Activated CD4-positive, alpha-beta T cell treated with anti-CD3 and anti-CD28 coated beads, Interleukin-2, amount 50 U/mL, for 24 hours (primary cell): ENCODE results near the gene SNED1.

Experiments
- DNase-seq, 2 donors: peaks; one replicate each; pipeline ENCODE4 v3.0.0-alpha.2; 2020; ENCODE audit warnings: low read depth in 1 of 2, low spot score in 1 of 2

The SNED1 gene

DNA sequence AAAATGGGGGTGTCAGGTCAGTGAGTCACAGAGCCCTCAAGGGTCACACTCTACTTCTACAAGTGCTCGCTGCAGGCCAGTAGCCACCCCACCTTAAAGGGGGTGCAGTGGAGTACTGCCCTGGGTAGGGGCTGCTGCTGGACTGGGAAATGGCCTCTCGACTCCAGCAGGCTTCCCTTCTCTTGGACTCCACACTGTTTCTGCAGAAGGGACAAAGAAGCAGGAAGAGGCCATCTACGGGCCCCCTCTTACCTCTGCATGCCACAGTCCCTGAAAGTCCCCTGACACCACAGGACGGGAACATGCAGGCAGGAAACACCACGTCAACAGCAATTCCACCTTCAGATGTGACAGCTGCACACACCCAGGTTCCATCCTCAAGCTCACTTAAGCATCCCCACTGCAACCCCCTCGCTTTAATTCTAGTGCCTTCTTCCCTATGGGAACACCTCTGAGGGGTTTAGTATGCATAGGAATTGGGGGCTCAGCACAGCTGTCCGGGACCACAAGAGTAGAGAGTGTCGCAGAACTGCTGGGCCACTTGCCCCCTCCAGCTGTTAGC lies 22.3 kb downstream of the SNED1 start:
- DNase-seq = no peak

DNA sequence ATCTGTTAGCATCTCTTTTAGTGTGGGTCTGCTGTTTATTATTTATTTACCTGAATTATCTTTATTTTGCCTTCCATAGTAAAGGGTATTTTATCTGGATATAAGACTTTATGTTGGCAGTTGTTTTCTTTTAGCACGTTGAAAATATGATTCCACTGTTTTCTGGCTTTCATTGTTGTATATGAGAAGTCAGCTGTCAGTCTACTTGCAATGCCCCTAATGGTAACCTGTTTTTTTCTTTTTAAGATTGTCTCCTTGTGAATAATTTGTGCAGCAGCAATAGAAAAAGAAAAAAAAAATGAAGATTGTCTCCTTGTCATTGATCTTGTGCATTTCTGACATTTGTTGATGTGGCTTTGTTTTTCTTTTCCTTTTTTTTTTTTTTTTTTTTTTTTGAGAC lies 27.2 kb downstream of the SNED1 start:
- no peak for DNase-seq

DNA sequence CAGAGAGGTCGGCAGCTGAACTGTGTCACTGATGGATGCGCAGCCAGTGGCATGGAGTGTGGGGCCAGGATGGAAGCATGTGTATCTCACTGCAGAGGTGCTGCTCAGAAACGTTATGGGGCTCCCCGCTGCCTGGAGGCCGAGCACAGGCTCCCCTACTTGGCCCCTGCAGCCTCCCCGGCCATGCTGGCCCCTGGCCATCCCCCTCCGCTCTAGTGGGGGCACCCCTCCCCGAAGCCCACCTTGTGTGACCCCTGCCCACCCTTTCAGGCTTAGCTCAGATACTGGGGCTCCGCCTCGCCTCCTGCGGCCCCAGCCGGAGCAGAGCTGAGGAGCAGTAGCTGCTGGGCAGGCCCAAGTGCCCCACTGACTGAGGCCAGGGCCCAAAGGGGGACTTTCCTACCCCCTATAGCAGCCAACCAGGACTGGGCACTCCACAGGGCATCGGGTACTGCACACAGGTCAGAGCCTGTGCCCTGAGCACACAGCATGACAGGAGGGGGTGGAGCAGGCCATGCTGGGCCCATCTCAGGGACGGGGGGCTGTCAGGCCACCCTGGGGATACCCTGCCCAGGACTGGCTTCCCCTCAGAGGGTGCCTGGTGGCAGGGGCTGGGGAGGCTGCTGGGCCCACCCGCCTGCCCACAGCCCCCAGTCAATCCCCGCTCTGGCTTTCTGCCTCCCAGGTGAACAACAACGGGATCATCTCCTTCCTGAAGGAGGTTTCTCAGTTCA lies 31.3 kb downstream of the SNED1 start:
- DNase-seq = no peak

DNA sequence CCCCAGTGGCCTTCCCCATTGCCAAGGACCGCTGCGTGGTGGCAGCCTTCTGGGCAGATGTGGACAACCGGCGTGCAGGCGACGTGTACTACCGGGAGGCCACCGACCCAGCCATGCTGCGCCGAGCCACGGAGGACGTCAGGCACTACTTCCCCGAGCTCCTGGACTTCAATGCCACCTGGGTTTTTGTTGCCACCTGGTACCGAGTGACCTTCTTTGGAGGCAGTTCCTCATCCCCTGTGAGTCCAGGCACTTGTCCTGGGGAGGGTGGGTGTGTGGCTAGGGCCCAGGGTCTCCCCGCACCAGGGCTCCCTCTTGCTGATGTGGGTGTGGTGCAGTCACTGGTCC lies 31.9 kb downstream of the SNED1 start:
- no peak for DNase-seq

DNA sequence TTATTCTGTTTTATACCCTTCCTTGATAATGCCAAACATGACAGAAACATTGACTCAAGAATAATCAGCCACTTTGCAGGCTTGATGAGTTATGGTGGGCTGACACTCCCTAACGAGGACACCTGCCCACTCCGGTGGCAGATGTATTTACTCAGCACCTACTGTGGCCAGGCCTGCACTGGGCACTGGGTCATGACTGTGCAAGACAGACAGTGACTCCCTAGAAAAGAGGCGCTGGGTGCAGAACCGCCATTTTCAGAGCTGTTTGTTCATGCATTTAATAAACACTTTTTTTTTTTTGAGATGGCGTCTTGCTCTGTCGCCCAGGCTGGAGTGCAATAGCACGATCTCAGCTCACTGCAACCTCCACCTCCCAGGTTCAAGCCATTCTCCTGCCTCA lies 32.5 kb downstream of the SNED1 start:
- no peak for DNase-seq

DNA sequence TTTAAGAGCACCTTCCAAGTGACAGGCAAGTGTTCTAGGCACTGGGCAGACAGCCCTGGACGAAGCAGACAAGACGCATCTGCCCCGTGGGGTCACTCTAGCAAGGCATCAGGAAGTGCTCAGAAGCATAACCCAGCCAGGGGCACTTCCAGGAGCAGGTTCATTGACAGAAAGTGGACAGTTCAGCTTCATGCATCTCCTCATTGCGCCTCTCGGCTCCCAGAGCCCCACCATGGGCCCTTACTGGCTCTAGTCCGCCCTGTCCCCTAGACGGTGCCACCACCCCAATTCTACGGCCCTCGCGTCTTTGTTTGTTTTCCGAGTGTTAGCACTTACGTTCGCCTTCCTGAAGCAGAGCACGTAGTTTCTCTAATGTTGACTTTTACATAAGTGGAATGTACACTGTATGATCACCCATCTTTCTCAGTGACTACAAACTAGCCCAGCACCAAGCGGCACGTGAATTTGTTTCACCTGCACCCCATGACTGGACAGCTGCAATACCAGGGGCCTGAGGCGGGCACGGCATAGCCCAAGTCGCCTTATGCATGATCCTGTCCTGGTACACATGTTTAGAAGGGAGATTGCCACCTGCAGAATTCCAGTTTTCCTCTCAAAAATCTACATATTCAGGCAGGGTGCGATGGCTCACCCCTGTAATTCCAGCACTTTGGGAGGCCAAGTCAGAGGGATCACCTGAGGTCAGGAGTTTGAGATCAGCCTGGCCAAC lies 33.2 kb downstream of the SNED1 start:
- DNase-seq = no peak

DNA sequence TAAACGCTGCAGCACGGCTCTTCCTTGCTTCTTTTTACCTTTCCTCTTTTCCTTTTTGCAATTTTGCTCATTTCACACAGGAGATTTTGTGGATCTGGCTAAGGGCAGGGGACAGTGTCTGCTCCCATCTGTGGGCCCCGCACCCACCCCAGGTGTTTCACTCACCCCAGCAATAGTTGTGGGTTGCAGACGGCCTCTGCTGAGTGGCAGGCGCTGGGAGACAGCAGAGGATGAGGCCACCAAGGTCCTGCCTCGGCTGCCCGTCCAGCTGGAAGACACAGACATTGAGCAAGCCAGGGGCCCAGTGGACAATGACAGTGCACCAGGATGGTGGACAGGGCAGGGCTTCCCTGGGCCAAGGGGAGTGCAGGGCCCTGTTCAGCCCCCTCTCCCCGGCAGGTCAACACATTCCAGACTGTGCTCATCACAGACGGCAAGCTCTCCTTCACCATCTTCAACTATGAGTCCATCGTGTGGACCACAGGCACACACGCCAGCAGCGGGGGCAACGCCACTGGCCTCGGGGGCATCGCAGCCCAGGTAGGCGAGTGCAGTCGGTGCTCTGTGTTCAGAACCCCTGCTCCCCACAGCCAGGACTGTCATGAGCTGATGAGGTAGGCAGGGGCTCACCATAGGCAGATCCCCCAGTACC lies 35.0 kb downstream of the SNED1 start:
- no peak for DNase-seq

DNA sequence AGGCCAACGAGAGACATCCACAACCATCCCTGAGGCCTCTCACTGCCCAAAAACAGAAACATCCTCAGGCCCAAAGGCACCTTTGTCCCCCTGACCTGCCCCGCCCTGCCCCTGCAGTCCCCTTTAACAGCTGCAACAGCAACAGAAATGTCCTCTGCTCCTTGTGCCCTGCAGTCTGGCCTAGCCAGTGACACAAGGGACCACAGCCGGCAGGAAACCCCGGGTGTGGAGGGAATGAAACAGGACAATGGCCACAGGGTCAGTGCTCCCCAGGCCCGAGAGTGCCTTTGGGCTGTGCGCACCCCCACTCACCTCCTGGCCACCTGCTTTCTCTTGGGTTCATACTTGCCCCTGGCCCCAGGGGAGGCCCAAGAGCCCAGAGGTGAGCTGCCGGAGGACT lies 35.6 kb downstream of the SNED1 start:
- no peak for DNase-seq

DNA sequence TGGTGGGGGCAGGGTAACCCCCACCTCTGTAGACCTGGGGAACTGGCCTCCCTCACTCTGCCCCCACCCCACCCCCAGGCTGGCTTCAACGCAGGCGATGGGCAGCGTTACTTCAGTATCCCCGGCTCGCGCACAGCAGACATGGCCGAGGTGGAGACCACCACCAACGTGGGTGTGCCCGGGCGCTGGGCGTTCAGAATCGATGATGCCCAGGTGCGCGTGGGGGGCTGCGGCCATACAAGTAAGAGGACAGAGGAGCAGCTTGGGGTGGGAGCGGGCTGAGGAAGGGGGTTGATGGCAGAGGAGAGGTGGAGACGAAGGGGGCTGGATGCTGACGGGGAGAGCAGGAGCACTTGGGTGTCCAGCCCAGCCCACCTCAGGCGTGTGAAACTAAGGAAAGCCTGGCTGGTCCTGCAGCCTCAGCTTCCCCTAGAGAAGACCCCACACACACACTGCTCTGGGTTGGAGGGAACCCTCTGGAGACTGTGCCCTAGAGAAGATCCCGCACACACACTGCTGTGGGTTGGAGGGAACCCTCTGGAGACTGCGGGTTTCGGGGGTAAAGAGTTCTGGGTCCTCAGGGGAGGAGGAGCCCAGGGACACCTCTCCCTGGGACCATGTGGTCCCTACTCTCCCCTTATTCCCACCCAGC lies 36.2 kb downstream of the SNED1 start:
- no peak for DNase-seq

DNA sequence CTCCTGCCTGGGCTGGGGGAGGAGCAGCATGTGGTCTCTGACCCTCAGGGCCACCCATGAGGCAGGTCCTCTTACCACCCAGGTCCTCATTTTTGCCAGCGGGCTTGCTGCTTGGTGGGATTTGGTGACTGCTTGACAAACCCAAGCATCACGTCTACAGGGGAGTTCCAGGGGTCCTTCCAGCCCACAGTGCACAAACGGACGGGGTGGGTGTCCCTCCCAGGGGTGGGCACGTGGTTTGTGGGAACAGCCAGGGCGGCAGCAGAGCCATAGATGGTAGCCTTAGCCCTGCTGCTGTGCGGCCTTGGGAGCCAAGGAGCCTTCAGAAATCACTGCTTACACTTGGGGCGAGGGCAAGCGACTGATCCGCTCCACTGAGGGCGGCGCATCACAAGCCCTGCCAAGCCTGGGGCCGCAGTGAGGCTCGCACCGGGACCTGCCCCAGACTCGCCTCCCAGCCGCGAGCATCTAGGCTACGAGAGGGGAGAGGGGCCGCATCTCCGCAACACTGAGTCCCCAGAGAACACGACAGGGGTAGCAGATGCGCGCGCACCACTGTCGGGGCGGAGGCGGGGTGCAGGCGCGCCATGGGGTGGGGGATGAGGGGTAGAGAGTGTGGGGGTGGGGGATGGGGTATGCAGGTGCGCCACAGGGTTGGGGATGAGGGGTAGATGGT lies 36.9 kb downstream of the SNED1 start:
- DNase-seq = no peak

DNA sequence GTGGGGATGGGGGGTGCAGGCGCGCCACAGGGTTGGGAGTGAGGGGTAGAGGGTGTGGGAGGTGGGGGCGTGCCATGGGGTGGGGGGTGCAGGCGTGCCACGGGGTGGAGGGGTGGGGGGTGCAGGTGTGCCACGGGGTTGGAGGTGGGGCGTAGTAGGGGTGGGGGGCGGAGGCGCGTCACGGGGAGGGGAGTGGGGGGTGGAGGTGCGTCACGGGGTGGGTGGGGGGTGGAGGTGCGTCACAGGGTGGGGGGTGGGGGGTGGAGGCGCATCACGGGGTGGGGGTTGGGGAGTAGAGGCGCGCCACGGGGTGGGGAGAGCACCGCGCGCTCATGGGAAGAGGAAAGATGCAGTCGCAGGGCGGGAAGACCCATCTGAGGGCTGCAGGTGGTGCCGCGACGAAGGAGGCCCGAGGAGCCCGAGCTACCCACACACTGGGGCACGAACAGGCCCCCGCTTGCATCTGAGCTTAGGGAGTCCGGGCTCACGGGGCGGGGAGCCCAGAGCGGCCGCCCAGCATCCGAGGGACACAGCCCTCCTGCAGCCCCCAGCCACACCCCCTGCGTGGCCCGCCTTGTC lies 37.5 kb downstream of the SNED1 start:
- no peak for DNase-seq

DNA sequence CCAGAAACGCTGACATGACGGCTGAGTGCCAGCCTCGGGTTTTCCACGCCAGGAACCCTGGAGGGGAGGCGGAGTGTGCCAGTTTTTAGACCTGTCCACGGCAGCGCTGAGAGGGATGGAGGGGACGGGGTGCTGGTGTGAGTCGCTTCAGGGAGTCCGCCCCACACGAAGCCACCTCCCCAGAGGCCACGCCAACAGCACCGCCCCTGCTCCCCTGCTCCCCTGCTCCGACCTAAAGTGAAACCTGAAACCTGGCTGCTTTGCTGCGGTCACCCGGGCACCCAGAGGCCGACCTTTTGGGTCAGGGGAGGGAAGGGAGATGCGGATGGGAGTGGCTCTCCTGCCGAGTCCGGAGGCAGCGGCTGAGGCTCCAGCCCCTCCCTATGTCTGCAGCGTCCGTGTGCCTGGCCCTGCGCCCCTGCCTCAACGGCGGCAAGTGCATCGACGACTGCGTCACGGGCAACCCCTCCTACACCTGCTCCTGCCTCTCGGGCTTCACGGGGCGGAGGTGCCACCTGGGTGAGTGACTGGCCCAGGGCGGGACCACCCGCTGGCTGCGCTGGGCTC lies 38.1 kb downstream of the SNED1 start:
- no peak for DNase-seq

DNA sequence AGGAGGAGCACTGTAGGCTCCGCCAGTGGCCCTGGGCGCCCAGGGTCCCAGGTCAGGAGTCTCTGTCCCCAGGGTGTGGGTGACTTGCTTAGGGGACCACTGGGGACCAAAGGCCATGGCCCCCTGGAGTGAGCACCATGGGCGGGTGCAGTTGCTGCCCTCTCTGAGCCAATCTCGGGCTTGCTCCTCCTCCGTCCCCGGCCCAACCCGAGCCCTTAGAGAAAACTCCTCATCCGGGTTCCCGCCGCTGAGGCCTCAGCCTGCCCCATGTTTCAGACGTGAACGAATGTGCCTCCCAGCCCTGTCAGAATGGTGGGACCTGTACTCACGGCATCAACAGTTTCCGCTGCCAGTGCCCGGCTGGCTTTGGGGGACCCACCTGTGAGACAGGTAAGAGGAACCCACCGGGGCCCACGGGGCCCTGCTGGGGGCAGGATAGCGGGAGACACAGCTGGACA lies 38.6 kb downstream of the SNED1 start:
- no peak for DNase-seq

DNA sequence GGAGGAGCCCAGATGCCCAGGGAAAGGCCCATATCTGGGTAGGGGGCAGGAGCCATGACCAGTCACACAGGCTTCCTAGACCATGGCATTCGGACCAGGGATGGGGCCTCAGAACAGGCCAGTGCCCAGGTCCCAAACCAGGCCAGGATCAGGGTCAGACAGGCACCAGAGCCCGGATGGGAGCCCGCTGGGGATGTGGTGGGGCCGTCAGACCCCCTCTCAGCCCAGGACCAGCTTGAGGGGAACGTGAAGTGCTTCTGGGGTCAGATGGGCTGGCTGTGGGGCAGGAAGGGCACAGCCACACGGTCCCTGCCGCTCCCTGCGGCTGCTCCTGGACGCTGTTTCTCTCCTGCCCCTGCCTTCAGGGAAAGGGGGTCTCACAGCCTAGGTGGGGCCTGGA lies 39.1 kb downstream of the SNED1 start:
- DNase-seq = no peak

DNA sequence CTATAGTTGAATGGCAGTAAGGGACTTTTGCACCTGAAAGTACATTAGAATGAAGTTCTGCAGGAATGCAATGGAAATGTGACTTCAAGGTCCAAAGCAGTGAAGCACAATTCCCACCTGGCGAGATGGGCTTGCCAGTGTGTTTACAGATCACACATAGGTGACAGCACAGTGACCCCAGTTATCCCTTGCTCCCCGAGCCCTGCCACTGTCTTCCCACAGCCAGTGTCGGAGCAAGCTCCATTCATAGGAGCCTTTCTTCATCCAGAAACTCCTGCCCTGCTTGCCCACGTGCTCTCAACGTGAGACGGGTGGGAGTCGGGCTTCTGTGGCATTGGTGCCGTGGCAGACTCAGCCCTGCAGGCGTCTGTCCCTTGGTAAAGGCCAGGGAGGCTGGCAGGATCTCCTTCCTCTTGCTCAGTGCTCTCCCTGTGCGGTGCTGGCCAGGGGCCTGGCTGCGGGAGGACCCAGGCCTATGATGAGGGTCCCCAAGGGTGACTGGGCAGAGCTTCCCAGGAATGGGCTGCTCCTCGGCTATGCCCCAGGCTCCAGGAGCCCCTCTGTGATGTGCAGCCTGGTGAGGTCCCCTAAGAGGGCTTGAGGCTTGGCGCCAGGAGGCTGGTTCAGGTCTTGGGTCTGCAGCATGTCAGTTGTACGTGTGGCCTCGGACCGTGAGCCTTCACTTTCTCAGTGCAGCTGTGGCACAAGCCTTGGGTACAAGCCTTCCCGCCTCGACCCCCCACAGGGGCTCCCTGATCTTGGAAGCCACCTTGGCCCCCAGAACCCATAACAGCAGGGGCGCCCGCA lies 40.2 kb downstream of the SNED1 start:
- DNase-seq = no peak

DNA sequence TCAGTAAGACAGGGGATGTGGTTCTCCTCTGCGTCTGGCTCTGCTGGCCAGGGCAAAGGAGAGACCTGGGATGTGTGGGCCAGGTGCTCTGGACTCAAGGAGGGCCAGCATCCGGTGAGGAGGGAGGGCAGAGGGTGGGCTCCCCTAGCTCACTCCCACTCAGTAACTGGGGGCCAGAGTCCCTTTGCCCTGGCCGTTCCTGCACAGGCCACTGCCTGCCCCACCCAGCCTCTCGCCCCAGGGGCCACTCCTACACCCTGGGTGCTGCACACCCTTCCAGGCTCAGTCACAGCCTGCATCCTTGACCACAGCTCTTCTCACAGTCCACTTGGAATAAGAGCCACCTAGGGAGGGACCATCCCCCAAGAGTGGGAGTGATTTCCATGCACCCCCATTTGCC lies 41.0 kb downstream of the SNED1 start:
- no peak for DNase-seq

DNA sequence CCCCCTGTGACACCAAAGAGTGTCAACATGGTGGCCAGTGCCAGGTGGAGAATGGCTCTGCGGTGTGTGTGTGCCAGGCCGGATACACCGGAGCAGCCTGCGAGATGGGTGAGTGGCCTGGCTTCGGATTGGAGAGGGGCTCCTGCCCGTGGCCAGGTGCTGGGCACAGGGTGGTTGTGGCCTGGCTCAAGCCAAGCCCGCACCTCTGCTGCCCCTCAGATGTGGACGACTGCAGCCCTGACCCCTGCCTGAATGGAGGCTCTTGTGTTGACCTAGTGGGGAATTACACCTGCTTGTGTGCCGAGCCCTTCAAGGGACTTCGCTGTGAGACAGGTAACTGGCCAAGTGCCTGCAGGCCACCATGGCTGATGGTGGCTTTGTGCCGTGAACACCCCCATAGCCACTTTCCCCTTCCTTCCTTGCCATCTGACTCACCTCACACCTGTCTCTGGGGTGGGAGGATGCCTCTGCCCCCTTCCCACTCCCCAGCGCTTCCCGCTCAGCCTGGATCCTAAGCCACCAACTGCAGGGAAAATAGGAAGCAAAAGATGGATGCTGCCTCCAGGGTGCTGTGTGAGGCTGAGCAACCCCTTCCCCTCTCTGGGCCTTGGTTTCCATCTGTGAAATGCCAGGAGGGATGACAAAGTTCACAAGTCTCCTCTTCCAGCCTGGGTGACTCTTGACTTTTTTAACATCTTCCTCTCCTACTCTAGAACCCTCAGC lies 41.8 kb downstream of the SNED1 start:
- no peak for DNase-seq

DNA sequence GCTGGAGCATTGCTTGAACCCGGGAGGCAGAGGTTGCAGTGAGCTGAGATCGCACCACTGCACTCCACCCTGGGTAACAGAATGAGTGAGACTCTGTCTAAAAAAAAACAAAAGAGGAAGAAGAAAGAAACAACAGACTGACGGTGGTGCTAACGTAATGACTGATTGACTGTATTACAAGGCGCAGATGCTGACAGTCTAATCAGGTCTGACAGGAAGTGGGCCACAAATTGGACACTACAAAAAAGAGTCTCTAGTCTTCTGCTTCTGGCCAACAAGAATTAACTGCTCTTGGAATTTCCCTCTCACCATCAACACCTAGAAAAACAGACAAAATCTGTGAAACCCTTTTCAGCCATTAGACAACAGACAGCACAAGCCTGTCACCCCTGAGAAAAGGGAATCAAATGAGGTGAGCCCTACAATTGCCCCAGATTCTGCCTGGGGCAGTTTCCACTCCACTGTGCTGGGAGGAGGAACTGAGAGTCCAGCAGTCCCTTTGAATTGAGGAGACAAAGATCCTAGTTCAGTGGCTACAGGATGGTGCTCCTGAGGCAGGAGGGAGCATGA lies 43.3 kb downstream of the SNED1 start:
- DNase-seq = no peak

DNA sequence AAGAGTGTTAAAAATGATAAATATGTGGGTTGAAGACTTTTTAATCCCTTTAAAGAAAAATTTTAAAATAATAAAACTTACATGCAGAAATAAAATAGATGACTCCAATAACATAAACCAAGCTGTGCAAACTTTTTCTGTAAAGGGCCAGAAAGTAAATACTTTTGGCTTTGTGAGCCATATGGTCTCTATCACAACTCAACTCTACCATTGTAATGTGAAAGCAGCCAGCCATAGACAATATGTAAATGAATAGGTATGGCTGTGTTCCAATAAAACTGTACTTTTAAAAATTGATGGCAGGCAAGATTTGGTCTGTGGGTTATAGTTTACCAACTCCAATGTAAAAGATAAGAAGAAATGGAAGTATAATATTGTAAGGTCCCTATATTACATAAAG lies 45.2 kb downstream of the SNED1 start:
- DNase-seq = no peak
